ENCODE results near the gene SGSM1.
A peak's percentile ranks its signal among the peaks of the same experiment; 100 is the strongest.
"Not testable (repeated sequence)": the region's sequence is repeated elsewhere in the genome, so short reads cannot be mapped to it uniquely, and the experiment has no call there.

SGSM1 gene

GRCh38 chr22:24845041-24845898, 39.3 kb downstream of the SGSM1 start:
- DNase-seq: no peak

DNA sequence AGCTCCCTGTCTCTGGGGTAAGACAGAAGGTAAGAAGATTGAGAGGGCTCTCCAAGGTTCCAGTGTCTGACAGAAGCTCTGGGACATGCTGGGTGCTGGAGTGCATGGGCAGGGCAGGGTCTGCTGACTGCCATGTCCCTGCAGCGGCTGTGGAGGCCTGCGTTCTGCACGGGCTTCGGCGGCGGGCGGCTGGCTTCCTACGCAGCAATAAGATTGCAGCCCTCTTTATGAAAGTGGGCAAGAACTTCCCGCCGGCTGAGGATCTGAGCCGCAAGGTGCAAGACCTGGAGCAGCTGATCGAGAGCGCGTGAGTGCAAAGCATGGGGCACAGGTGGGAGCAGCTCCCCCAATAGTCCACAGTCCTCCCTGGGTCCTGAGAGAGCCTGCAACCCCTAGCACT, 41.5 kb downstream of the SGSM1 start:
- no peak for DNase-seq

- DNase-seq: no peak
Measured at GRCh38 chr22:24848559-24849168, 42.7 kb downstream of the SGSM1 start.

DNA sequence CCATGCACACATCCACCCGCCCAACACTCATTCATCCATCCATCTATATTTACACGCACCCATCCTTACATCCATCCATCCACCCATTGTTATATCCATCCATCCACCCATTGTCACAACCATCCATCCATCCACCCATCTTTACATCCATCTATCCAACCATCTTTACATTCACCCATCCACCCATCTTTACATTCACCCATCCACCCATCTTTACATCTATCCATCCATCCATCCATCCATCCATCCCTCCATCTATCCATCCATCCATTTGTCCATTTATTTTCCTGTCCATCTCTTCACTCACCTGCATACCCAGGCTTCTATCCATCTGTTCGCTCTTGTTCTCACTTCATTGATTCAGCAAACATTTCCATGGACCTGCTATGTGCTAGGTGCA, 49.8 kb downstream of the SGSM1 start:
- DNase-seq: no peak

DNA sequence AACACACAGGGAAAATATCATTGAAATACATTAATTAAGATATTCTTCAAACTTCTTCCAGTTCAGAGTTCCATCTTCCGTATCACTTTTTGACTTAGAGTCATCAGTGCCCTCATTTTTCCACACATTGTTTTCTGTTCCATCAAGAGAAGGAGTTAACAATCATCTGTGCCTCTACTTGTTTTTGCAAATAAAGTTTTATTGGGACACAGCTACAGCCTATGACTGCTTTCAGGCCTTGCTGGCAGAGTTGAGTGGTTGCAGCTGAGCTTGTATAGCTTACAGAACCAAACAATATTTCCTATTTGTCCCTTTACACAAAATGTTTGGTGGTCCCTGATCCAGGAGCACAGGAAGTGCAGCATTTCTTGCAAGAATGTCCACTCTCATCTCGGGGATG, 51.6 kb downstream of the SGSM1 start:
- no peak for DNase-seq

GRCh38 chr22:24859587-24859986, 53.6 kb downstream of the SGSM1 start:
- DNase-seq: no peak

DNA sequence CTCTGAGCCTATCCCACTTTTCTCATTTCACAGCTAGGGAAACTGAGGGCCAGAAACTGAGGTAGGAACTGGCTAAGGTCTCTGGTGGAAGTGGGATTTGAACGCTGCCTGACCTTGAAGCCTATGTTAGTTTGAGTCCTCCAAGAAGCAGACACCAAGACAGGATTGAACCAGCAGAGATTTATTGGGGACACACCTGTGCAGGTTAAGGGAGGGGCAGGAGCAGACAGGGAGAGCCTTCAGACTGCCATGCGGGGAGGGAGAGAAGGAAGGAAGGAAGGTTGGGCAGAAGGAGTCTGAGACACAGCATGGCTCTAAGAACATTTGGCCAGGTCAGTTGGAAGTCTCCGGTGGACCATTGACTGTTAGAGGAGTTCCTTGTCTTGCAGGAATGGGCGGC, 59.5 kb downstream of the SGSM1 start:
- no peak for DNase-seq

DNA sequence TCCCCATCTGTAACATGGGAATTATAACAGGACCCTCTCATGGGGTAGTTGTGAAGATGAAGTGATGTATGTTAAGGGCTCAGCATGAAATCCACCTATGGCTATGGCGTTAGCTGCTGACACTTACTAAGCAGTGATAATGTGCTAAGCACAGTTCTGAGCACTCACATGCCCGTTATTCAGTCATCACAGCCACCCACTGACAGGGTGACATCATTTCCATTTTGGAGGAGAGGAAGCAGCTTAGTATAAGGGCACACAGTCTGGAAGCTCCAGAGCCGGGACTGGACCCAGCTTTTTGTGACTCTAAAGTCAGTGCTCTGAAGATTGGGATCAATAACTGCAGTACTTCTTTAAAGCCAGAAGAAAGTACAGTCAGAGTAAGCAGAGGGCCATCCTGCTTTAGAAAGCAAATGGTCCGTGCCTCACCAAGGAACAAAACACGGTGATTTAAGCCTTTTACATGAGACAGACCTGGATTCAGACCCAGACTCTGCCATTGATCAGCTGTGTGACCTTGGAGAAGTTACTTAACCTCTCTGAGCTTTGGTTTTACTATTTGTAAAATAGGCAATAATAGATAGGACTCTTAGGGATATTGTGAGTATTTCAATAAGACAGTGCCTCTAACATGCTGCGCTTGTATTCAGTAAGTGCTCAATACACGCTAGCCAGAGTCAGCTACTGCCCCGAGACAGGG, 61.5 kb downstream of the SGSM1 start:
- DNase-seq: no peak

DNA sequence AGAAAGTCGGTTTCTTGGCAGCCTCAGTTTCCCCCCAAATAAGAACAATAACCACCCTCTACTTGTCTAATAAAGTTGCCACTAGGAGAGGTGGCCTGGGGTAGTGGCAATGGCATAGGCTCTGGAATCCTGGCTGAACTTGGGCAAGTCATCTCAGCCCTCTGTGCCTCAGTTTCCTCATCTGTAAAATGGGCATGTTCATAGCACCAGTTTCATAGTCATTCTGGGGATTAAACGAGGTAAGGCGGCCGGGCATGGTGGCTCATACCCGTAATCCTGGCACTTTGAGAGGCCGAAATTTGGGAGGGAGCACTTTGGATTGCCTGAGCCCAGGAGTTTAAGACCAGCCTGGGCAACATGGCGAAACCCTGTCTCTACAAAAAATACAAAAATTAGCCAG, 63.0 kb downstream of the SGSM1 start:
- DNase-seq: no peak

DNA sequence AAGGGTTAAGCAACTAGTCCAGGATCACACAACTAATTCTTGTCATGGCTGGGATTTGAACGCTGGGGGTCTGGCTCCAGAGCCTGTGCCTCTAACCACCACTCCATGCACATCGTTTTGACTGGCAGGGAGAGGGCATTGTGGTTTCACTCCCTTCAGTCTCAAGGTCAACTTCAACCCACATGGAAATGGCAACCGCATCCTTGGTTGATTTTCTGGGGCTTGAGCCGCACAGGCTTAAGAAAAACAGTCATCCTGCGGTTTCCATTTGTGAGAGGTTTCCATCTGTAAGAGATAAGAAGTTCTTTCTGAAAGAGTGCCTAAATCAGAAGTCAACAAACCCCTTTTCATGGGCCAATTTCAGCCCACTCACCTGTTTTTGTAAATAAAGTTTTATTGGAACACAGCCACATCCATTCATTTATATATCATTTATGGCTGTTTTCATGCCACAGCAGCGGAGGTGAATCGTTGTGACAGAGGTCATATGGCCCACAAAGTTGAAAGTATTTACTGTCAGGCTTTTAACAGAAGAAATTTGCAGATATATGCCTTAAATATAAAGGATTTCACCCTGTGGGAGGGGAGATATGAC, 65.7 kb downstream of the SGSM1 start:
- DNase-seq: peak; percentile 29

GRCh38 chr22:24873226-24873625, 67.2 kb downstream of the SGSM1 start:
- no peak for DNase-seq

DNA sequence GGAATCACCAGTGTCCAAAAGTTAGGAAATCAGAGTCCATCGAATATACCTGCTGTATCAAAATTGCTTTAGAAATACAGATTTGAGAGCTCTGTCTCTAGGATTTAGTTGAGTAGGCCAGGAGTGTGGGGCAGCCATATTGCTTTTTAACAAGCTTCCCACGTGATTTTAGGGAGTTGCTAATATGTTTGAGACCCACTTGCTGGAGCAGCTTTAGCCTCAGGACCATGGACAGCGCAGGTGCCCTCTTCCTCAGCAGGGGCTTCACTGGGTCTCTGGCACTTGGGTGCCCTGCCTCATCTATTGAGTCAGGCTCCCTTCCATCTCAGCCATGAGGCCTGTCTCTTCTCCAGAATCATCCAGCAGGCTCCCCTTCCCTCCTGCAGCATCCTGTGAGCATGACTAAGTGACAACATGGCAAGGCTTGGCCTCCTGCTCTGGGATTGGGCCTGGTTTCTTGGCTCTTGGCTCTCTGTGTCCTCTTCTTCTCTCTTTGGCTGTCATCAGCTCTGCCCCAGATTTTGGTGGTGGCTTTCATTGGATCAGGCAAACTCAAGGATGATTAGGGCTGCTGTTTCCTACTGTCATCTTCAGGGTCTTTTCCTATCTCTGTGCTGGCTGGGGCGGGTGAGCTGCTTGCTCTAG, 70.0 kb downstream of the SGSM1 start:
- DNase-seq: peak; percentile 7

DNA sequence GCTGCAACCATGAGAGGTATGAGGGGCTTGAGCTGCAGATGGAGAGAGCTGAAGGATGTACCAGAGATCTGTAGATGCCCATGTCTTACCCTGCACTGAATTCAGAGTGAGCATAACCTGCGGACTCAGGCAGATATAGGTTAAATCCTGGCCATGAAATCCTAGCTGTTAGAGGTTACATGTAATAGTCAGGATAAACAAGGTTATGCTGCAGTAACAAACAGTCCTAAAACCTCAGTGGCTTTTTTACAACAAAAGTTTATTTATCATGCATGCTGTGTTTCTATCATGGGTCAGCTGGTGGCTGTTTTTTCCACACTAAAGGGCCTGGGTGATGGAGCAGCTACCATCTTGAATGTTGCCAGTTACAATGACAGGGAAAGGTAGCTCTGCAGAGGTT, 70.7 kb downstream of the SGSM1 start:
- DNase-seq: no peak

GRCh38 chr22:24878969-24879368, 73.0 kb downstream of the SGSM1 start:
- no peak for DNase-seq

DNA sequence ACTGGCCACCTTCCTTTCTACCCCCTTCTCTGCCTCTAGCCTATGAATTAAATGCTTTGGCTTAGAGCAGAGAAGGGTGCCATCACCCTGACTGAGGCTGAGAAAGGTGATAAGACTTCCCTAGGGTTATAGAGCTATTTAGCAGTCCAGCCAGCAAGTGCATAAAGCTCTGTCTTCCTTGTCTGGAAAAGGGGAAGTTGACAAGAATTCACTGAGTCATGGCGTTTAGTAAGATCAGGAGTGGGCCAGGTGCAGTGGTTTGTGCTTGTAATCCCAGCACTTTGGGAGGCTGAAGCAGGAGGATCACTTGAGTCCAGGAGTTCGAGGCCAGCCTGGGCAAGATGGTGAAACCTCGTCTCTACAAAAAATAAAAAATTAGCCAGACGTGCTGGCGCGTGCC, 77.4 kb downstream of the SGSM1 start:
- no peak for DNase-seq

DNA sequence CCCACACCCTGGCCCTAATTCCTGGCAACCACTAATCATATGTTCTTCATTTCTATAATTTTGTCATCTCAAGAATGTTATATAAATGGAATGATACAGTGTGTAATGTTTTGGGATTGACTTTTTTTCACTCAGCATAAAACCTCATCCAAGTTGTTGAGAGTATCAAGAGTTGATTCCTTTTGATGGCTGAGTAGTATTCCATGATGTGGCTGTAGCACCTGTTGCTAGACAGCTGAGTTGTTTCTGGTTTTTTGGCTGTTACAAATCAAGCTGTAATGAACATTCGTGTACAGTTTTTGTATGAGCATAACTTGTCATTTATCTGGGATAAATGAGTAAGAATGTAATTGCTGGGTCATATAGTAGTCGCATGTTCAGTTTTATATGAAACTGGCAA, 81.2 kb downstream of the SGSM1 start:
- DNase-seq: no peak

GRCh38 chr22:24893341-24894070, 87.5 kb downstream of the SGSM1 start:
- no peak for DNase-seq

GRCh38 chr22:24894220-24894975, 88.4 kb downstream of the SGSM1 start:
- DNase-seq: no peak

DNA sequence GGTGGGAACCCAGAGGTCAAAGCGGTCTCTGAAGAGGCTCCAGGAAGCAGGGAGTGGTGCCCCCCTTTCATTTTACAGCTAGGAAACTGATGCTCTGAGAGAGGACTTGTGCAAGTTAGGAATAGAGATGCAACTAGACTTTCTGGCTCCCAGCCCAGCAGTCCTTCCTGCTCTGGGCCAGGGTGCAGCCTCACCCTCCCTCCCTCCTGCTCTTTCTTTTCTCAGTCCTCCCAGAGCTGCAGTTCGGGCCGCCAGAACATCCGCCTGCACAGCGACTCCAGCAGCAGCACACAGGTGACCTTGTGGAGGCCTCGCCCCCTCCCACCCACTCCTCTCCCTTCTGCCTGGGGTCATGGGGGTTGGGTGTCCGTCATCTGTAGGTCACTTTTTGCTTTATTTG, 89.0 kb downstream of the SGSM1 start:
- no peak for DNase-seq

DNA sequence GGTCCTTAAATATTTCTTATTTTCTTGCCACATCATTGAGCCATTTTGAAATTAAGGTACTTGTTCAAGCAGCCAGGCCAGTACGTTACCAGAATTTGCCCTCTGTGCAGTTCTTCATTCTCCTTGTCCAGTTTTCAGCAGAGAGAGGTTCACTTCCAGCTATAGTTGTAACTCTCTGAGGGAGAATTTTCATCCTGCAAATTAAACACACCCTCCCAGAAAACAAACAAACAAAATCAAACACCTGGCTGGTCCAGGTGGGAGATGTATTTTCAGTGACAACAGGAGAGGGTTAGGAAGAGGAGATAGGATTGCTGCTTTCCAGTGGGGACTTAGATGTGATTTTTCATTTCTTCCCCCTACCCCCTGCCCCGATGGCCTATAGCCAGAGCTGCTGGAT, 95.4 kb downstream of the SGSM1 start:
- no peak for DNase-seq

DNA sequence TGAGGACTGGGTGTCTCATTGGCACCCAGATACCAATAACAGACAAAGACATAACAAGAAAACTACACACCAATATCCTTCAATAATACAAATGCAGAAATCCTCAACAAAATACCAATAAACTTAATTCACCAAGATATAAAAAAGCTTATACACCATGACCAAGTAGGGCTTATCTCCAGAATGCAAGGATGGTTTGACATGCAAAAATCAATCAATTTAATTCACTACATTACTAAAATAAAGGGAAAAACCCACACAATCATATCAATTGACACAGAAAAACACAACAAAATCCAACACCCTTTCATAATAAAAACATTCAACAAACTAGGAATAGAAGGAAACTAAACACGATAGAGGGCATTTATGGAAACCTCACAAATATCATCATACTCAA, 99.9 kb downstream of the SGSM1 start:
- DNase-seq: no peak

GRCh38 chr22:24907101-24907500, 101.1 kb downstream of the SGSM1 start:
- not testable (repeated sequence) for DNase-seq
